IPS-18c (cell line): ENCODE measurements around the gene LITAF.

ENCODE experiments used
- H3K4me3 ChIP-seq: 2 replicates; pipeline ENCODE4 v1.7.0; 2013; ENCODE audit warnings: low read depth, mild to moderate bottlenecking, low read length, moderate library complexity; ENCODE audit not compliant: insufficient read depth
- H3K9me3 ChIP-seq: one replicate; pipeline ENCODE4 v1.6.1; 2013; ENCODE audit warnings: mild to moderate bottlenecking, low read length, moderate library complexity; ENCODE audit not compliant: control insufficient read depth, insufficient read depth

LITAF gene

DNA sequence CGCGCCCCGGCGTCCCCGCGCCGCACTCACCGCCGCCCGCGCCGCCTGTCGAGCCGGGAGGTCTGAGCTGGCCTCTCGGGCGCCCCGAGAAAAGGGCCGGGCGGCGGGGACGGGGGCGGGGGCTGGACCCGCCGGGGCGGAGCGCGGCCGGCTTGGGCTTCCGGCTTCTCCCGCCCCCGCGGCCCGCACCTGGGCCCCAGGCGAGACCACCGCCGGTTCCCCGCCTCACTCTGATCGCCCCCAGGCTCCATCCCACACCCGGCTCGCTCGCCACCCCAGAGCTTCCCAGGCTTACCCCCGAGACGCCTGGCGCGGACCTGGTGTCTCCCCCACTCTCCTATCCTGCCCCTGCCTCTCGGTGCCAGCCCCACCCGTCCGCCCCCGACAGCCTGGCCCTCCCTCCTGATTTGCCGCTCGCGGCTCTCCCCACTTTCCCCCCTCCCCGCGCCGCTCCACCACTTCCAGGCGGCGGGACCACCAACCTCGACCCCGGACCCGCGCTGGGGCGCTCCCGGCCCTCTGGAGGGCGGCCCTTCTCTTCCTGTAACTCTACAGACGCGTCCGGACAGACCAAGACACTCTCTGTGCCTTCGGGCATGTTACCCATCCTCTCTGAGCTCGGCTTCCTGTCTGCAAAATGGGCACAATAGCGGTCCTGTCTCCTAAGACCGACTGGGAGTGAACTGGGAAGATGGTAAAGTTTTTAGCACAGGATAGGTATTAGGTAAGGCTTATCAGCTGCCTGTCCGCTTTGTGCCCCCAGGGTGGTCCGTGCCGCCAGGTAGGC, at the start of gene LITAF:
Gene LITAF (minus strand): TSS at position 64 of the 787 bp plus-strand sequence. CDS start 30,189 bp downstream, outside the sequence.
- Histone ChIP-seq H3K4me3 (peak within 1 kb of the TSS; percentile 71), H3K9me3 (peaks cover 6% of the 10 kb centered on the region)

DNA sequence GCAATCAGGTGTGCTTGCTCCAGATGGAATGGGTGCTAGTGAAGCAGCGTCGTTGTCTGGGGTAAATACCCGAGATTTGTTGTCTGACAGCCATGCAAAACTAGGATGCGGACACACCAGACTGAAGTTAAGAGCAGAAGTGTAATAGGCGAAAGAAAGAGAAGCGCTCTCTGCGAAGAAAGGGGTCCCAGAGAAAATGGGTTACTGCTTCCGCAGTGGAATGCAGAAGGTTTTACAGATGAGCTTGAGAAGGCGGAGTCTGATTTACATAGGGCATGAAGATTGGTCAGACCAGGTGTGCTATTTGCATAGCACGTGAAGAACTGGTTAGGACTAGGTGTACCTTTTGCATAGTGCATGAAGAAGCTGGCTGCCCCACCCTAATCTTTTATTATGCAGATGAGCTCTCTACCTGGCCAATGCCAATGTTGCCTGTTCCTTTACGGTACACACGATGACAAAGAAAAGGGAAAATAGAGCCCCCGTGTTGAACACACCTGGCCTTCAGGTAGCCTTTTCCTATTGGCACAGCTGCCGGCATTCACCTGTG, 49.5 kb upstream of the LITAF start:
- peak overlapping the region; percentile 4; the same call in 1 of the 2 replicates for H3K4me3 ChIP-seq
- peaks cover 2% of the 10 kb centered on the region for H3K9me3 ChIP-seq

DNA sequence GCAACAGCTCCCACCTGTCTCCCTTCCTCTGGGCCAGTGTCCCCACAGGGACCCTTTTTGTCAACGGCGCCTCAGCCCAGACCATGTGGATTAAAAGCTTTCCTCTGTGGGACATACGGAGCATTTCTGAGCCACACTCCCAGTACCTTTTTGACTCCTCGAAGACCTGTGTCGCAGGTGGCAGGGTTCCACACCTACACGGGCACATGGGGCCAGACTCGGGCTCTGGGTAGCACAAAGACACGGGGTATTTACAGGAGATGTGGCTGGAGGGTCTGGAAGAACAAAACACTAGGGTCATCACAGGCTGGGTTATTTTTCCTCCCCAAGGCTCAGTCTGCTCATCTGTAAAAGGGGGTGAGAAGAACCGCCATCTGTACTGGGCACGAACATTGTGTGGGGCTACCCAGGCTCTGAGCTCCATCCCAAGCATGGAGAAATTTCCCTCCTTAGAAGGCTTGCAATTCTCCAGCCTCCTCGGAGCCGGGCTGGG, 49.0 kb upstream of the LITAF start:
- Histone ChIP-seq H3K9me3 (peaks cover 4% of the 10 kb centered on the region), H3K4me3 (peak overlapping the region; percentile 4; the same call in 1 of the 2 replicates)

DNA sequence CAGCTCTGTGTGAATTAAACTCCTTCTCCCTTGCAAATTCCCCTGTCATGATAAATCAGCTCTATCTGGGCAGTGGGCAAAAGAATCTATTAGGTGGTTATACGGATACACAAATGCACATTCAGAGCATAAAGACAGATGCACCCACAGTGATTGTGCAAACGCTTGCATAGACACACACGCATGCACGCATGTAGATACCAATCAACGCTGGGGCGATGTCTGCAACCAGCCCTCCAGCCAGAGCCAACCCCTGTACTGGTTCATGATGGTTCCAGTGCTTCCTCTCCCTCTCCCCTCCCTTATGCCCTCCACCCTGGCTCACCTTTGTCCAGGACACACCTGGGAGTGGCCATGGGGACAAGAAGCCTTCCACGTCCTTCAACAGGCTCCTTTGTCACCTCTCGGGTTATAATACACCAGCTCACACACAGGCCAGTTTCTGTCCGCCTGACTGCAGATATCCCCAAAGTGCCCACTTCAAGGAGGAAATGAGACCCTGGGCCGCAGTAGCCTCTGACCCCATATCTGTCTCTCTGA, 48.5 kb upstream of the LITAF start:
- Histone ChIP-seq H3K4me3 (no peak overlapping the region), H3K9me3 (peaks cover 4% of the 10 kb centered on the region)

DNA sequence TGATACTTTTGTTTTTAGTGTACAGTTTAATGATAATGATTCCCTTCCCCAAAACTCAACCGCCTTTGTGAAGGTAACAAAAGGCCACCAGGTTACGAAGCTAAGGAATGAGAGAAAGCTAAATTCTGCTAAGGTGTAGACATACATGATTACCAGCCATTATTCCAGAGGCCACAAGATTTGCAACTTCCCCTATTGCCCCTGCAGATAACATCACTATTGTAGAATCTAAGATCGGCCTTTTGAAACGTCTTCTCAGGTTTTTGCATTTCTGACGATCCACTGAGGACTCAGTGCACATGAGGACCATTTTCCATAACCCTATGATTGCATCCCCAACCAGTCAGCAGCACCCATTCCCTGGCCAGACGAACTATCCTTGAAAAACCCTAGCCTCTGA, 47.6 kb upstream of the LITAF start:
- Histone ChIP-seq H3K9me3 (peaks cover 4% of the 10 kb centered on the region), H3K4me3 (no peak overlapping the region)

DNA sequence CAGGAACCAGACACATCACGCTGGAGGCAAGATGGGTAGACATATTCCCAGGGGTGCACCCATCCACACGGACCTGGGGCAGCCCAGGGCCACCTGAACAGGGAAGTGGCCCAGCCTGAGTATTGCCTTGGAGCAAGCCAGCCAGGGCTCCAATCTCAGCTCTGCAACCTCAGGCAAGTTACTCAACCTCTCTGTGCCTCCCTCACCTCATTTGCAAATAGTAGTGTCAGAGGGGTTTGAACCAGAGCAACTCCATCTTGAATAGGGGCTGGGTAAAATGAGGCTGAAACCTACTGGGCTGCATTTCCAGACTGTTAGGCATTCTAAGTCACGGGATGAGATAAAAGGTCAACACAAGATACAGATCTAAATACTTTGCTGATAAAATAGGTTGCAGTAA, 46.4 kb upstream of the LITAF start:
- Histone ChIP-seq H3K4me3 (no peak overlapping the region), H3K9me3 (peaks cover 4% of the 10 kb centered on the region)

DNA sequence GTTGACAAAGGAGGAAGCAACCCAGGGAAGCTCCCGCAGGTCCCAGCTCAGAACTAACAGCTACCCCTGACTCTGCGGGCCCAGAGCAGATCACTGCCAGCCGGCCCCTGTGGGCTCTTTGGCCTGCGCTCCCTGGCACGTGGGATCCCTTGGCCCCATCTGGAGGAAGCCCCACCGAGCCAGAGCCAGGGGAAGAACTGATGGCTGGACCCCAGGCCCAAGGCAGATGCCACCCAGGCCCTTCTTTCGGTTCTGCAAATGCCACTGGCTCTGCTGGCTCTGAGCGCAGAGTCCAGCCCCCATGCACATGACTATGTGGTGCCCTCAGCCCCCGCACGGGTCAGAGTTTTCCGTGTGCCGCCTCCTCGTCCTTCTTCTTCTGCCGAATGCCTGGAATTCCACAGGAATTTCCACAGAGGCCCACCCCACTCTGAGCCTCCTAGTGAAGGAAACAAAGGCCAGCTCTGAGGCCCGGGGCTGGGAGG, 45.8 kb upstream of the LITAF start:
- no peak overlapping the region for H3K4me3 ChIP-seq
- H3K9me3 ChIP-seq, result peaks cover 2% of the 10 kb centered on the region

DNA sequence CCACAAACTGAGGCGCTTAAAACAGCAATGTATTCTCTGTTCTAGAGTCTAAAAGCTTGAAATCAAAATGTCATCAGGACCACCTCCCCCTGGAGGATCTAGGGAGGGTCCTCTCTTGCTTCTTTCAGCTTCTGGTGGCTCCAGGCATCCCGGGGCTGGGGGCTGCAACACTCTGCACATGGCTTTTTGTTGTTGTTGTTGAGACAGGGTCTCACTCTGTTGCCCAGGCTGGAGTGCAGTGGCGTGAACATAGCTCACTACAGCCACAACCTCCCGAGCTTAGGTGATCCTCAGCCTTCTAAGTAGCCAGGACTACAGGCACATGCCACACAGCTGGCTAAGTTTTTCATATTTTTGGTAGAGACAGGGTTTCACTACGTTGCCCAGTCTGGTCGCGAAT, 44.5 kb upstream of the LITAF start:
- Histone ChIP-seq H3K9me3 (peaks cover 2% of the 10 kb centered on the region), H3K4me3 (no peak overlapping the region)

DNA sequence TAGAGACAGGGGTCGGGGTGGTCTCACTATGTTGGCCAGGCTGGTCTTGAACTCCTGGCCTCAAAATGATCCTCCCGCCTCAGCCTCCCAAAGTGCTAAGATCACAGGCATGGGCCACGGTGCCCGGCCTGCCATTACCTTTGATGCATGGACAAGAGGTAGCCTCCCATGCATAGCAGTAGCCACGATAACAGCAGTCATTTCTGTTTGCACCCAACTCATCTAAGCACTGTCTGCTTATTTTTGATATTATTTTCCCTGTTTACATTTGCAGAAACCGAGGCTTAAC, 44.0 kb upstream of the LITAF start:
- Histone ChIP-seq H3K9me3 (peaks cover 2% of the 10 kb centered on the region), H3K4me3 (no peak overlapping the region)

DNA sequence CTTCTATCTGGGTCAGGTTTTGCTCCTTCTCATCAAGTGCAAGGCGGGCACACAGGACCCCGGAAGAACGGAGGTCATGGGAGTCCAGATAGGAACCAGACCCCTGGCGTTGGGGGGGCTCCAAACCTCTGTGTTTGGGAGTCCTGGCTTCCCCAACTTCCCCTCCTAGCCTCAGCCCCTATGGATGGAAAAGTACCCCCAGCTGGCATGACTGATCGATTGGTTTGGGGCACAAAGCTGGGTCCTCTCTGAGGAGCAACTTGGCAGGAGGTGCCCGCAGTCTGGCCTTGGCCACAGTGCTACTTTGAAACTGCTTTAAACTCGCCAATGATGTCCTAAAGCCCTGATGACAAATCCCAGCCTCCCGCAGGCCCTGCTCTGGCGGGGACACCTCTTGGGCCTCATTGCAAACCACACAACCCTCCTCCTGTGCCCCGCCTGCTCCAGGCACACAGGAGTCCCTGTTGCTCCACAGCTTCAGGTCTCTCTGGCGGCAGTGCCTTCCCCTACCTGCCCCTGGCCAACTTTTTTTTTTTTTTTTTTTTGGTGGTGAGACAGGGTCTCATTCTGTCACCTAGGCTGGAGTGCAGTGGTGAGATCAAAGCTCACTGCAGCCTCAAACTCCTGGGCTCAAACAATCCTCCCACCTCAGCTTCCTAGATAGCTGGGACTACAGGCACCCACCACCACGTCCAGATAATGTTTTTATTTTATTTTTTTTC, 43.5 kb upstream of the LITAF start:
- Histone ChIP-seq H3K9me3 (peaks cover 2% of the 10 kb centered on the region), H3K4me3 (no peak overlapping the region)

DNA sequence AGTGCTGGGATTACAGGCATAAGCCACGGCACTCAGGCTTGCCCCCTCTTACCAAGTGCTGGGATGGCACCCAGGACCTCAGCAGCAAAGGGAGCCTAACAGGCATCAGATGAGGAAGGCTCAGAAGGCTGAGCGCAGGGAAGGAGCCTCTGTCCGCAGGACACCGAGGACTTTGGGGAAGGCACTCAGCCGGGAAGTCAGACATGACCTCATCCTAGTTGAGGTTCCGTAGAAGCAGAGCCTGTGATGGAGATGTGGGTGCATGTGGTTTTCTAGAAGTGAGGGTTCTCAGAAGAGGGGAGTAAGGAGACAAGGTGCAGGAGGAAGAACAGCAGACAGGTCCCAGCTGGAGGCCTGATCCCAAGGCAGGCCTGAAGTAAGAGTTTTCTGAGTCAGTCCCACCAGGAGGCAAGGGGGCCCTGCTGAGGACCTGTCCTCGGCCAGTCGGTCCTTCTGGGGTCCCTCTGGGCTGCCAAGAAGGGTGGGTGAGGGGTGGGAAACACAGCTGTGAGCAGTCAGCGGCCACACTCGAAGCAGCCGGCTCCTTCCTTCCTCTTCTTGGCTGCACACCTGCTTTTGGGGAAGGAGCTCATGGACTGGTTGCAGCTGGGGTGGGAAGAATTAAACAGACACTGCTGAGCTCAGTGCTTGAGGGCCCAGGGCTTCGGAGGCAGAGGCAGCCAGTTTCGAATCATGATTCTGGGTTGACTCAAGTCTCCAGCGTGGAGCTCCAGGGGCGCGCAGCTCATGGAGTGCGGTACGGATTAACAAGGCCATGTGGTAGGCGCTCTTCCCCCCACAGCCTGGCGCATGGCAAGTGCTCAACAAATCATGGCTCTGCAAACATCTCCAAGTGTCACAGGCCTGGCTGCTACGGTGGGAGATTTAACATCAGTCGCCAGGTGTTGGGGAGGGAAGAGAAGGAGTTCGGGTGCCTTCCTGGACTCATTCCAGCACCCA, 42.6 kb upstream of the LITAF start:
- Histone ChIP-seq H3K9me3 (peaks cover 2% of the 10 kb centered on the region), H3K4me3 (no peak overlapping the region)

DNA sequence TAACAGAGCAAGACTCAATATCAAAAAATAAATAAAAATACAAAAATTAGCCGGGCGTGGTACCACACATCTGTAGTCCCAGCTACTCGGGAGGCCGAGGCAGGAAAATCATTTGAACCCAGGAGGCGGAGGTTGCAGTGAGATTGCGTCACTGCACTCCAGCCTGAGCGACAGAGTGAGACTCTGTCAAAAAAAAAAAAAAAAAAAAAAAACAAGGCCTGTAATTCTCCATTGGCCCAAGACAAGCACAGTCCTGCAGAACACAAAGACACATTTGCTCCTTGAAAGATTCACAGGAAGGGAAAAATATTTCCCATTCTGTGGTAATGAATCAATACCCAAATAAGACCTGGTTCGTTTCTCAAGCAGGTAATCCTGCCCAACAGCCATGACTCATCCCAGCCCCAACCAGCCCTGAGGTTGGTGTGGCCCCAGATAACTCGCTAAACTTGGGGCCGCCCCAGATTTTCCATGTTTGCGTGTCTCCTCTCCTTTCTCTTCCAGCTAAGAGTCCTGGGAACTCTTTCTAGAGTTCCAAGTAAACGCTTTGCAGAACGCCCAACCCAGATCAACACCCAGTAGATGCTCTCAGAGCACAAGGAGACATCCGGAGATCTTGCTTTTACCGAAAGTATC, 41.2 kb upstream of the LITAF start:
- H3K9me3 ChIP-seq, result peaks cover 2% of the 10 kb centered on the region
- H3K4me3 ChIP-seq, result no peak overlapping the region

DNA sequence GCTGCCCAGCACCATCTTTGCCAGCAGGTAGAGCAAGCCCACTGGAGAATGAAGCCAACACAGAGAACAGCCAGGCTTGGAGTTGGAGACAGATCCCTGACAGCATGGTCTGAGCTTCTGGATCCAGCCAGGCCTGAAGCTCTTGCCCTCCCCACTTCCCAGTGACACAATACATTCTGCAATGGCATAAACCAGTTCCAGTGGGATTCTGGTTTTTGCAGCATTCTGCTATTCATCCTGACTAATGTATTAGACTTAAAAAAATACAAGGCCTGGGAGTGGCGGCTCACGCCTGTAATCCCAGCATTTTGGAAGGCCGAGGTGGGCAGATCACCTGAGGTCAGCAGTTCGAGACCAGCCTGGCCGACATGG, 40.6 kb upstream of the LITAF start:
- H3K9me3 ChIP-seq, result peaks cover 2% of the 10 kb centered on the region
- H3K4me3 ChIP-seq, result no peak overlapping the region

DNA sequence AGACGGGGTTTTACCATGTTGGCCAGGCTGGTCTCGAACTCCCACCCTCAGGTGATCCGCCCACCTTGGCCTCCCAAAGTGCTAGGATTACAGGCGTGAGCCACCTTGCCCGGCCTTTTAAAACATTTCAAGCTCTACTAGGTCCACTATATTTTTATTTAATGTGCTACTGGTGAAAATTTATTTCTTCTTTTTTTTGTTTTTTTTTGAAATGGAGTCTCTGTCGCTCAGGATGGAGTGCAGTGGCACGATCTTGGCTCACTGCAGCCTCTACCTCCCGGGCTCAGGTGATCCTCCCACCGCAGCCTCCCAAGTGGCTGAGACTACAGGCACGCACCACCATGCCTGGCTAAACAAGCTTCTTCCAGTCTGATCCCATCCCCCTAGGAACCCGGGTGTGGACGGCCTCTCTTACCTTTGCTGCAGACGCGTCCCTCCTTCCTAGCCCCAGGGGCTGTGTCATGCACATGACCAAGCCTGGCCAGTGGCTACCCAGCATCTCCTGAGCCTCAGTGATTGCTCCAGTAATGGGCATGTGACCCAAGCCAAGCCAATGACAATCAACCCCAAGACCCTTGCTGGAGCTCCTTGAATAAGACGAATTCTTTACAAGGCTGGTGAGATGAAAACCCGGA, 40.1 kb upstream of the LITAF start:
- Histone ChIP-seq H3K4me3 (no peak overlapping the region), H3K9me3 (peaks cover 2% of the 10 kb centered on the region)

DNA sequence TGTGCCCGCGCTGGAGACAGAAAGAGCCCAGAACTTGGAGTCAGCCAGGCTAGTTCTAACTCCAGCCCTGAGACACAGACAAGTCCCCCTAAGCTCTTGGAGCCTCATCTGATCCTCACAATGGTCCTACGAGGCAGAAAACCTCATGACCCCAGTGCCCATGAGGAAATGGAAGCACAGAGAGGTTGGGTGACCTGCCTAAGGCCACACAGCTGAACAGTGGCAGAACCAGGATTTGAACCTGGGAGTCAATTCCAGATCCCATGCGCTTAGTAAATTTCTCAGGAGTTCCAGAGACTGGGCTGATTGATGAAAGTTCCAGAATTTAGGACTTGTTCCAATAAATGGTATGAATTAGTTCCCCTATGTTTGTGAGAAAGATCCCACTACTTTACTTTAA, 39.0 kb upstream of the LITAF start:
- no peak overlapping the region for H3K4me3 ChIP-seq
- H3K9me3 ChIP-seq, result no peaks in the 10 kb centered on the region
